HCT116 (cell line): Measurements from ENCODE around the gene KCNIP4. TPM values are rescaled to one million over a fixed set of nuclear protein-coding genes. Genes with fewer than 3 reads are reported as not detected.

Source experiments
- ATAC-seq: fragments of 200-7000 bp; cut with Tn5 transposase; 2 replicates; pipeline ENCODE4 v1.9.1; 2020; ENCODE audit warnings: mild to moderate bottlenecking, moderate library complexity
- BruUV-seq: library from RNA; stranded (reverse); fragments of 400-500 nt; replicated peaks from 2 replicates; lab custom pipeline; 2021; lab: Mats Ljungman, UMichigan
- CTCF ChIA-PET: fragments of 300-600 bp; sonication (Branson Sonifier 250); formaldehyde crosslinking; loops from one replicate; lab custom pipeline; 2021; ENCODE audit warnings: antibody characterized with exemption; lab: Charles Lee
- POLR2A ChIA-PET: fragments of 300-600, 350-600 bp; sonication (Branson Sonifier 250); formaldehyde crosslinking; loops from one replicate; lab custom pipeline; 2021; ENCODE audit warnings: antibody characterized with exemption; lab: Charles Lee
- RAD21 ChIA-PET, 2 experiments: fragments of 300-600 bp; sonication (Branson Sonifier 250); formaldehyde crosslinking; loops; one replicate each; lab custom pipeline; 2023; ENCODE audit warnings: low total read pairs in 2 of 2; ENCODE audit not compliant: uncharacterized antibody in 2 of 2, unreplicated experiment in 2 of 2, low non-redundant PET in 1 of 2; lab: Charles Lee
- DNase-seq: peaks from one replicate; pipeline ENCODE4 v3.0.0-alpha.2; 2010; ENCODE audit warnings: low read depth, low spot score
- H2AFZ ChIP-seq: fragments of 200-600 bp; shearing (Covaris generic), sonication (generic); 2 replicates; pipeline ENCODE4 v1.6.1; 2017; ENCODE audit warnings: low read depth, mixed run types, mixed read lengths, antibody characterized with exemption, low read length; ENCODE audit not compliant: poor library complexity, severe bottlenecking
- H3K27ac ChIP-seq: 2 replicates; pipeline ENCODE4 v1.5.1; 2012; ENCODE audit warnings: low read depth, low read length
- H3K27me3 ChIP-seq: fragments of 200-600 bp; sonication (generic); 2 replicates; pipeline ENCODE4 v1.6.1; 2016; ENCODE audit warnings: mixed run types, low read length, mixed read lengths; ENCODE audit not compliant: insufficient read depth
- H3K36me3 ChIP-seq, 2 experiments: fragments of 200-500 bp in 1 of 2; fragments of 200-600 bp in 1 of 2; sonication (Bioruptor generic) in 1 of 2; sonication (generic) in 1 of 2; 2 replicates each; pipeline versions ENCODE4 v1.5.1 to v1.6.1; 2014 to 2016; ENCODE audit warnings: low read length in 2 of 2, inconsistent platforms in 1 of 2, mixed read lengths in 1 of 2, mixed run types in 1 of 2; ENCODE audit not compliant: insufficient read depth in 2 of 2, control insufficient read depth in 1 of 2
- H3K4me1 ChIP-seq, 2 experiments: fragments of 200-600 bp in 1 of 2; sonication (generic) in 1 of 2; 2 replicates each; pipeline versions ENCODE4 v1.5.1 to v1.6.1; 2012 to 2017; ENCODE audit warnings: low read length in 2 of 2, inconsistent platforms in 1 of 2, mild to moderate bottlenecking in 1 of 2, mixed read lengths in 1 of 2, mixed run types in 1 of 2, moderate library complexity in 1 of 2; ENCODE audit not compliant: insufficient read depth in 2 of 2, control insufficient read depth in 1 of 2
- H3K4me2 ChIP-seq: fragments of 200-600 bp; sonication (generic); 2 replicates; pipeline ENCODE4 v1.6.1; 2017; ENCODE audit warnings: mixed run types, low read length, mixed read lengths
- H3K4me3 ChIP-seq, 2 experiments: fragments of 200-600 bp in 1 of 2; sonication (generic) in 1 of 2; replicated peaks in 1 of 2; 2 replicates each; pipeline ENCODE4 v1.5.1; 2011 to 2016; ENCODE audit warnings: low read length in 2 of 2, control low read depth in 1 of 2, low read depth in 1 of 2, mild to moderate bottlenecking in 1 of 2, mixed read lengths in 1 of 2, mixed run types in 1 of 2
- H3K79me2 ChIP-seq: fragments of 200-600 bp; sonication (generic); 2 replicates; pipeline ENCODE4 v1.6.1; 2017; ENCODE audit warnings: mild to moderate bottlenecking, mixed run types, low read length, moderate library complexity, mixed read lengths; ENCODE audit not compliant: insufficient read depth
- H3K9ac ChIP-seq: fragments of 200-600 bp; sonication (generic); 2 replicates; pipeline ENCODE4 v1.6.1; 2016; ENCODE audit warnings: low read length, mixed read lengths
- H3K9me2 ChIP-seq: fragments of 200-600 bp; sonication (generic), shearing (Covaris generic); 2 replicates; pipeline ENCODE4 v1.6.1; 2017; ENCODE audit warnings: mixed run types, mild to moderate bottlenecking, moderate library complexity; ENCODE audit not compliant: insufficient read depth
- H3K9me3 ChIP-seq, 2 experiments: fragments of 200-500 bp in 1 of 2; fragments of 200-600 bp in 1 of 2; sonication (Bioruptor generic) in 1 of 2; sonication (generic) in 1 of 2; 2 replicates each; pipeline ENCODE4 v1.6.1; 2014 to 2017; ENCODE audit warnings: low read length in 2 of 2, mixed read lengths in 2 of 2, inconsistent platforms in 1 of 2, low read depth in 1 of 2, mild to moderate bottlenecking in 1 of 2, mixed run types in 1 of 2, moderate library complexity in 1 of 2; ENCODE audit not compliant: control insufficient read depth in 1 of 2, insufficient read depth in 1 of 2
- H4K20me1 ChIP-seq: fragments of 200-600 bp; sonication (generic), shearing (Covaris generic); 2 replicates; pipeline ENCODE4 v1.6.1; 2017; ENCODE audit warnings: mixed run types, mild to moderate bottlenecking, moderate library complexity; ENCODE audit not compliant: insufficient read depth
- CTCF ChIP-seq, 3 experiments: fragments of 200-600 bp in 1 of 3; sonication (generic) in 1 of 3; IDR thresholded peaks in 2 of 3; conservative IDR thresholded peaks in 1 of 3; 2 replicates each; pipeline ENCODE4 v1.5.1; 2012 to 2017; ENCODE audit warnings: low read depth in 2 of 3, low read length in 2 of 3, antibody characterized with exemption in 1 of 3, borderline replicate concordance in 1 of 3, control low read depth in 1 of 3, mild to moderate bottlenecking in 1 of 3, mixed read lengths in 1 of 3, mixed run types in 1 of 3, moderate library complexity in 1 of 3; ENCODE audit not compliant: insufficient read depth in 1 of 3
- EGR1 ChIP-seq: IDR thresholded peaks from 2 replicates; pipeline ENCODE4 v1.6.1; 2012; ENCODE audit warnings: low read depth
- ELF1 ChIP-seq: IDR thresholded peaks from 2 replicates; pipeline ENCODE4 v1.6.1; 2012; ENCODE audit warnings: low read depth, borderline replicate concordance
- EZH2 ChIP-seq: fragments of 200-600 bp; sonication (generic); IDR thresholded peaks from 2 replicates; pipeline ENCODE4 v1.6.1; 2017; ENCODE audit warnings: antibody characterized with exemption, mixed run types
- EZH2phosphoT487 ChIP-seq: fragments of 200-600 bp; IDR thresholded peaks from 2 replicates; pipeline ENCODE4 v1.6.1; 2018; ENCODE audit warnings: antibody characterized with exemption, borderline replicate concordance
- FOSL1 ChIP-seq: IDR thresholded peaks from 2 replicates; pipeline ENCODE4 v1.6.1; 2012; ENCODE audit warnings: low read depth
- JUND ChIP-seq: IDR thresholded peaks from 2 replicates; pipeline ENCODE4 v1.6.1; 2012
- MAX ChIP-seq: IDR thresholded peaks from 2 replicates; pipeline ENCODE4 v1.6.1; 2012
- POLR2A ChIP-seq: IDR thresholded peaks from 2 replicates; pipeline ENCODE4 v1.7.0; 2011; ENCODE audit warnings: borderline replicate concordance; ENCODE audit not compliant: insufficient read depth, insufficient read length; ENCODE audit errors: extremely low read depth
- POLR2AphosphoS5 ChIP-seq: IDR thresholded peaks from 2 replicates; pipeline ENCODE4 v1.6.1; 2011; ENCODE audit warnings: mild to moderate bottlenecking, low read depth, low read length, moderate library complexity
- SP1 ChIP-seq: IDR thresholded peaks from 2 replicates; pipeline ENCODE4 v1.6.1; 2012; ENCODE audit warnings: low read depth
- SRF ChIP-seq: IDR thresholded peaks from 2 replicates; pipeline ENCODE4 v1.6.1; 2012; ENCODE audit warnings: low read depth
- TCF7L2 ChIP-seq: IDR thresholded peaks from 2 replicates; pipeline ENCODE4 v1.7.0; 2011; ENCODE audit warnings: borderline replicate concordance, inconsistent platforms; ENCODE audit not compliant: insufficient read depth, insufficient read length; ENCODE audit errors: extremely low read depth
- YY1 ChIP-seq: IDR thresholded peaks from 2 replicates; pipeline ENCODE4 v1.6.1; 2011; ENCODE audit warnings: low read length, low read depth, moderate library complexity, mild to moderate bottlenecking; ENCODE audit not compliant: insufficient replicate concordance; ENCODE audit errors: extremely low read depth
- ZBTB33 ChIP-seq: IDR thresholded peaks from 2 replicates; pipeline ENCODE4 v1.6.1; 2011; ENCODE audit warnings: mild to moderate bottlenecking, low read length, moderate library complexity; ENCODE audit not compliant: insufficient replicate concordance; ENCODE audit errors: extremely low read depth
- ZFX ChIP-seq: fragments of 450-650 bp; IDR thresholded peaks from 2 replicates; pipeline ENCODE4 v1.6.1; 2017
- ZNF274 ChIP-seq: fragments of 200-500 bp; sonication (Bioruptor generic); IDR thresholded peaks from 2 replicates; pipeline ENCODE4 v1.6.1; 2014; ENCODE audit warnings: mild to moderate bottlenecking, low read depth, low read length, inconsistent platforms
- intact Hi-C: fragments of 100-400 bp; cut with micrococcal nuclease; formaldehyde crosslinking; loops from 2 replicates; pipeline ENCODE4 v1.10.0; 2022
- total RNA-seq: library from RNA; stranded (reverse); gene quantifications from one replicate; pipeline ENCODE4 v1.2.1, GENCODE V29; 2021; ENCODE audit not compliant: unreplicated experiment

The KCNIP4 gene
- total RNA-seq, 1 experiment from 2014 or later = not detected

- no peak for TF ChIP-seq EZH2phosphoT487
- TF ChIP-seq CTCF (IDR thresholded peaks at IDR 0.05 in 2 of 3, conservative IDR thresholded peaks at IDR 0.05 in 1 of 3; ENCODE audit: borderline replicate concordance in 1 of 3, insufficient read depth in 1 of 3, low read depth in 2 of 3, low read length in 2 of 3) = no peak
- no peak for TF ChIP-seq SP1
- no peak for TF ChIP-seq SRF
- TF ChIP-seq TCF7L2 = no peak
- no peak for TF ChIP-seq ZNF274
- no peak for TF ChIP-seq JUND
- TF ChIP-seq YY1 = no peak
- no peak for TF ChIP-seq POLR2AphosphoS5
- no peak for TF ChIP-seq MAX
- no peak for TF ChIP-seq POLR2A
- TF ChIP-seq ZFX = no peak
- no peak for TF ChIP-seq ELF1
- TF ChIP-seq EGR1 = no peak
- TF ChIP-seq FOSL1 = no peak
- TF ChIP-seq ZBTB33 = no peak
- no peak for TF ChIP-seq EZH2
- Histone ChIP-seq H4K20me1 (no peaks in the 10 kb centered on the region), H3K4me3 (no peak overlapping the region), H3K36me3 (no peaks in the 10 kb centered on the region), H3K27me3 (no peaks in the 10 kb centered on the region), H3K9me3 (peaks cover 0 to 9% of the 10 kb centered on the region in 2 experiments; a peak in 2 of 4 replicates), H3K4me1 (no peaks in the 10 kb centered on the region), H3K9me2 (no peaks in the 10 kb centered on the region), H3K9ac (no peak overlapping the region), H2AFZ (no peak overlapping the region), H3K4me2 (no peak overlapping the region), H3K79me2 (no peaks in the 10 kb centered on the region), H3K27ac (no peak overlapping the region)
- ChIA-PET CTCF (no interaction called here), RAD21 (no interaction called here), POLR2A (no interaction called here)
- DNase-seq (no peak), ATAC-seq (no peak)
- no TSS peak for BruUV-seq
- intact Hi-C loops = no loop called here
Observed at GRCh38 chr4:21002286-21002685, 946.3 kb downstream of the KCNIP4 start.
